Testis (tissue), 3 donors: ENCODE measurements around the gene MAMDC2. TPM values are rescaled to one million over a fixed set of nuclear protein-coding genes. Genes with fewer than 3 reads are reported as not detected.
A peak's percentile ranks its signal among the peaks of the same experiment; 100 is the strongest.

Experiments
- DNase-seq: peaks from one replicate; pipeline ENCODE4 v3.0.0-alpha.2; 2019
- H3K27ac ChIP-seq, 2 donors: fragments of 200-600 bp; sonication (generic); one replicate each; pipeline ENCODE4 v1.5.1; 2019
- H3K27me3 ChIP-seq: fragments of 200-600 bp; sonication (generic); one replicate; pipeline ENCODE4 v1.5.1; 2019
- H3K36me3 ChIP-seq: fragments of 200-600 bp; sonication (generic); one replicate; pipeline ENCODE4 v1.5.1; 2017; ENCODE audit warnings: low read depth; ENCODE audit errors: missing control alignments
- H3K4me1 ChIP-seq: fragments of 200-600 bp; sonication (generic); one replicate; pipeline ENCODE4 v1.5.1; 2019
- H3K4me3 ChIP-seq, 2 donors: fragments of 200-600 bp; sonication (generic); one replicate each; pipeline ENCODE4 v1.5.1; 2017 to 2019
- H3K9me3 ChIP-seq: fragments of 200-600 bp; sonication (generic); one replicate; pipeline ENCODE4 v1.5.1; 2017
- POLR2A ChIP-seq: fragments of 450-650 bp; IDR thresholded peaks from one replicate; pipeline ENCODE4 v1.6.1; 2017; ENCODE audit warnings: antibody characterized with exemption, mild to moderate bottlenecking, moderate library complexity
- WGBS, 2 donors: methylation state at CpG; one replicate each; pipeline ENCODE4 v1.1.5; 2018; 5-methylcytosine and 5-hydroxymethylcytosine counted together
- intact Hi-C: fragments of 100-400 bp; cut with DNase I; formaldehyde crosslinking; loops from one replicate; pipeline ENCODE4 v1.15.1; 2023; ENCODE audit warnings: low total_unique reads
- polyA plus RNA-seq: library from polyadenylated mRNA; stranded (reverse); fragments of 350-450 nt; fragmentation: Illumina TruSeq; extraction: RNeasy Lipid Tissue Mini Kit (QIAGEN cat#74804); gene quantifications from one replicate; pipeline ENCODE4 v1.2.3, GENCODE V29; 2014; ENCODE audit warnings: low read depth, low replicate concordance; ENCODE audit not compliant: insufficient read depth
- total RNA-seq, 2 donors: library from RNA; depleted of rRNA; stranded (reverse); fragments of >200 nt; gene quantifications; one replicate each; pipeline ENCODE4 v1.2.3, GENCODE V29; 2016
- TF ChIP-seq, protein P1 (sequence below), 3 experiments: fragments of 450-650 bp in 2 of 3; fragments of 200-600 bp in 1 of 3; sonication (generic) in 1 of 3; IDR thresholded peaks; one replicate each; pipeline ENCODE4 v1.5.1; 2016 to 2019; ENCODE audit warnings: antibody characterized with exemption in 3 of 3, mild to moderate bottlenecking in 2 of 3, moderate library complexity in 1 of 3

MAMDC2 gene
- total and polyA plus RNA-seq, 3 donors from 2014 or later, result 13.7 to 28.3 (median 15.1) TPM

- intact Hi-C loops, result no loop called here
Measured at GRCh38 chr9:70159630-70160029, 116.0 kb downstream of the MAMDC2 start.

DNA sequence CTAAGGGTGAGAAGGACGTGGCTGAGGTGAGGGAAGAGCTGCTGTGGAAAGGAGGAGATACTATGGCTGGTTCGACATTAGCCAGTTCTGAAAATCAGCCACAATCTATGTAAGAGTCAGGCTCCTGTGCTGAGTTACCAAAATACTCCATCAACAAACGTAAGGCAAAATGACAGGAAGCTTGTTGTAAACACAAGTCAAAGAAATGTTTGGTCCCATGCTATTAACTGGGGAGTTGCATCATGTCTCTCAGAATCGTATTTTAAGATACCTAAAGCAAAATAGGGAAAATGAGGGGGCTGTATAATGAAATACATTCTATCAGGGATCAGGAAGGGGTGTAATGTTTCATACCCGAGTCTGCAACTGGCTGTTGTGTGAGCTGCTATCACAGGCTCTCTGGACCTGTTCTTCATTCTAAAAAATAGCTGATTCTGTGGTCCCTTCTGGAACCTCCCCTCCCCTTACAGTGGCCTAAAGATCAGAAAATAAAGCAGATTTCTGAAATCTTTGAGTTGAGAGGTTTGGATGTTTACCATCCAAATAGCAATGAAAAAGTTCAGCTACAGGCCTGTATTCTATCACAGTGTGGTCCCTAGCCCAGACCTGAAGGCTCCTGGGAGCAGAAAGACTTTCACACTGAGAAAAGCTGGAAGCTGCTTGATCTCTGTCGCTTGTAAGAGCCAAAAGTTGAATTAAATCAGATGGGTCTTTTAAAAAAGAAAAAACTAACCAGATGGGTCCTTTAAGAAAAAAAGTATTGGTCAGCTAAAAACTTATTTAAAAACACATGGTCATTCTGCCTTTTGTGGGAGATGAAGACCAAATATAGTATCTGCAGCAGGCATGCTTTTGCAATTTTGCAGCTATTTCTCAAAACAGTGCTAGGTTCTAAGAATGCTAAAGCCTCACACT, 117.3 kb downstream of the MAMDC2 start:
- no peak for DNase-seq
- H3K4me3 ChIP-seq, result no peak overlapping the region
- TF ChIP-seq POLR2A, result no peak
- TF ChIP-seq, protein P1, sequence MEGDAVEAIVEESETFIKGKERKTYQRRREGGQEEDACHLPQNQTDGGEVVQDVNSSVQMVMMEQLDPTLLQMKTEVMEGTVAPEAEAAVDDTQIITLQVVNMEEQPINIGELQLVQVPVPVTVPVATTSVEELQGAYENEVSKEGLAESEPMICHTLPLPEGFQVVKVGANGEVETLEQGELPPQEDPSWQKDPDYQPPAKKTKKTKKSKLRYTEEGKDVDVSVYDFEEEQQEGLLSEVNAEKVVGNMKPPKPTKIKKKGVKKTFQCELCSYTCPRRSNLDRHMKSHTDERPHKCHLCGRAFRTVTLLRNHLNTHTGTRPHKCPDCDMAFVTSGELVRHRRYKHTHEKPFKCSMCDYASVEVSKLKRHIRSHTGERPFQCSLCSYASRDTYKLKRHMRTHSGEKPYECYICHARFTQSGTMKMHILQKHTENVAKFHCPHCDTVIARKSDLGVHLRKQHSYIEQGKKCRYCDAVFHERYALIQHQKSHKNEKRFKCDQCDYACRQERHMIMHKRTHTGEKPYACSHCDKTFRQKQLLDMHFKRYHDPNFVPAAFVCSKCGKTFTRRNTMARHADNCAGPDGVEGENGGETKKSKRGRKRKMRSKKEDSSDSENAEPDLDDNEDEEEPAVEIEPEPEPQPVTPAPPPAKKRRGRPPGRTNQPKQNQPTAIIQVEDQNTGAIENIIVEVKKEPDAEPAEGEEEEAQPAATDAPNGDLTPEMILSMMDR (IDR thresholded peaks at IDR 0.05), result no peak
- no peaks in the 10 kb centered on the region for H3K36me3 ChIP-seq
- H3K4me1 ChIP-seq, result peaks cover 13% of the 10 kb centered on the region
- 52 to 58% methylated on average over 6 of the region's 6 CpGs for WGBS, 2 donors
- intact Hi-C loops, result no loop called here
- H3K27me3 ChIP-seq, result no peaks in the 10 kb centered on the region
- H3K9me3 ChIP-seq, result no peaks in the 10 kb centered on the region
- H3K27ac ChIP-seq, result peak overlapping the region in 1 of 2 donors; percentile 47

More at GRCh38 chr9:70159630-70160029, 116.0 kb downstream of the MAMDC2 start:
- no peak for TF ChIP-seq POLR2A
- TF ChIP-seq, protein P1 (IDR thresholded peaks at IDR 0.05), result no peak
- 48 to 72% methylated on average over 2 to 3 of the region's 3 CpGs for WGBS, 2 donors
- H3K4me1 ChIP-seq, result peaks cover 13% of the 10 kb centered on the region
- no peak for DNase-seq
- H3K27me3 ChIP-seq, result no peaks in the 10 kb centered on the region
- no peak overlapping the region for H3K4me3 ChIP-seq
- H3K36me3 ChIP-seq, result no peaks in the 10 kb centered on the region
- peak overlapping the region in 1 of 2 donors; percentile 47 for H3K27ac ChIP-seq
- H3K9me3 ChIP-seq, result no peaks in the 10 kb centered on the region

DNA sequence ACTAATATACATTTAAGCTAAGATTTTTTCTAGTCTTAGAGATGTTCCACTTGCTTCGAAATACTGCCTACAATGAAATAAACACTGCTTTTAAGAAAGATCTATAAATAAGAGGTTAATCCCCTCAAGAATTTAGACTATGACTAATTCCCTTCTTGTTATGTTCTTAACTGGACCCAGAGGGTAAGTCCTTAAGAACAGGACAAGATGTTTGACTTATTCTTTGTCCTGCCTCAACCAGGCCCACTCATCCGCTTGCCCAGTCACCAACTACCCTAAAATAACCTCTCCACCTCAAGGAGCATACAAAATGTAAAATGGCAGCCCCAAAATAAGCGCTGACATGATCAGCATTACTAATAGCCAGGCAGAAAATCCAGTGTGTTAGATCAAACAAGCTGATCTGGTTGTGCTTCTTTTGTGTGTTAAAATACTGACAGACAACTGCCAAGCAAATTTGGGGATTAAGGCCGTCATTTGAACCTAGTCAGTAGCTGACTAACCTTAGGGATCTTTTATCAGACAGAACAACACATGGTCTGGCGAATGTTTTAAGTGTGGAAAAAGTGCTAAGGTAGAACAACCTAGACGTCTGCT, 121.5 kb downstream of the MAMDC2 start:
- no peak overlapping the region for H3K4me3 ChIP-seq
- 69 to 86% methylated on average over 6 of the region's 6 CpGs for WGBS, 2 donors

GRCh38 chr9:70168521-70168920, 124.9 kb downstream of the MAMDC2 start:
- TF ChIP-seq POLR2A, result no peak
- TF ChIP-seq, protein P1 (IDR thresholded peaks at IDR 0.05), result no peak
- no peak overlapping the region for H3K4me3 ChIP-seq
- WGBS, 2 donors, result 95% methylated on average over 5 of the region's 5 CpGs
- DNase-seq, result no peak
- no peaks in the 10 kb centered on the region for H3K36me3 ChIP-seq
- no peaks in the 10 kb centered on the region for H3K9me3 ChIP-seq
- intact Hi-C loops, result no loop called here
- H3K27ac ChIP-seq, result no peak overlapping the region
- H3K27me3 ChIP-seq, result no peaks in the 10 kb centered on the region
- H3K4me1 ChIP-seq, result no peaks in the 10 kb centered on the region

More for the DNA sequence above, 121.5 kb downstream of the MAMDC2 start:
- intact Hi-C loops, result no loop called here
- H3K36me3 ChIP-seq, result no peaks in the 10 kb centered on the region
- H3K4me1 ChIP-seq, result peaks cover 9% of the 10 kb centered on the region
- no peaks in the 10 kb centered on the region for H3K27me3 ChIP-seq
- TF ChIP-seq POLR2A, result no peak
- TF ChIP-seq, protein P1 (IDR thresholded peaks at IDR 0.05), result no peak
- H3K27ac ChIP-seq, result no peak overlapping the region
- H3K9me3 ChIP-seq, result no peaks in the 10 kb centered on the region
- DNase-seq, result no peak
